DOHH2 (cell line): Measurements from ENCODE around the gene TAS1R2.

Experiments used
- CTCF ChIP-seq: fragments of 200-600 bp; sonication (generic); IDR thresholded peaks from one replicate; pipeline ENCODE4 v1.5.1; 2014; ENCODE audit warnings: antibody characterized with exemption, mild to moderate bottlenecking, low read depth, low read length; ENCODE audit not compliant: poor library complexity, severe bottlenecking
- EZH2phosphoT487 ChIP-seq: fragments of 200-600 bp; sonication (generic); IDR thresholded peaks from 2 replicates; pipeline ENCODE4 v1.6.1; 2017; ENCODE audit warnings: borderline replicate concordance, mild to moderate bottlenecking, antibody characterized with exemption, low read length, moderate library complexity, mixed read lengths

GRCh38 chr1:18856435-18856834 is 3.0 kb downstream of the TAS1R2 start:
- no peak for TF ChIP-seq CTCF
- TF ChIP-seq EZH2phosphoT487 = no peak
